ENCODE measurements around the gene NOSTRIN. TPM values are rescaled to one million over a fixed set of nuclear protein-coding genes. Genes with fewer than 3 reads are reported as not detected.

NOSTRIN gene
- total RNA-seq, 1 experiment from 2014 or later: 0.68 TPM

DNA sequence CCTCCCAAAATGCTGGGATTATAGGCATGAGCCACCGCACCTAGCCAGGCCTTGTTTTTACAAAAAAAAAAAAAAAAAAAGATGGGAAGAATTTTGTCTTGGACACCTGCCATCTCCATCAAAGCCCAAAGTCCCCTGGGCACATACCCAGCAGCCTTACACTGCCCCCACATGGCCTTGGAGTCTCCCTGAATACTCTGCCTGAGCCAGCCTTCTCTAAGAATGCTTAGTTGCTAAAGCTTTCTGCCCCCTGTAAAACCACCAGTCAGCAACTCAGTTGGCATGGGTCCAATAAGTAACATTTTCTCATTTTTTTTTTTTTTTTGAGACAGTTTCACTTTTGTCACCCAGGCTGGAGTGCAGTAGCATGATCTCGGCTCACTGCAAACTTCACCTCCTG, 47.2 kb downstream of the NOSTRIN start:
- ChIA-PET POLR2A (ENCODE audit: unreplicated experiment) (no interaction called here), CTCF (no interaction called here)
- H3K79me2 ChIP-seq (ENCODE audit: low read depth): no peaks in the 10 kb centered on the region
- no TSS peak for BruUV-seq (replicated peaks)
- TF ChIP-seq, protein P1, sequence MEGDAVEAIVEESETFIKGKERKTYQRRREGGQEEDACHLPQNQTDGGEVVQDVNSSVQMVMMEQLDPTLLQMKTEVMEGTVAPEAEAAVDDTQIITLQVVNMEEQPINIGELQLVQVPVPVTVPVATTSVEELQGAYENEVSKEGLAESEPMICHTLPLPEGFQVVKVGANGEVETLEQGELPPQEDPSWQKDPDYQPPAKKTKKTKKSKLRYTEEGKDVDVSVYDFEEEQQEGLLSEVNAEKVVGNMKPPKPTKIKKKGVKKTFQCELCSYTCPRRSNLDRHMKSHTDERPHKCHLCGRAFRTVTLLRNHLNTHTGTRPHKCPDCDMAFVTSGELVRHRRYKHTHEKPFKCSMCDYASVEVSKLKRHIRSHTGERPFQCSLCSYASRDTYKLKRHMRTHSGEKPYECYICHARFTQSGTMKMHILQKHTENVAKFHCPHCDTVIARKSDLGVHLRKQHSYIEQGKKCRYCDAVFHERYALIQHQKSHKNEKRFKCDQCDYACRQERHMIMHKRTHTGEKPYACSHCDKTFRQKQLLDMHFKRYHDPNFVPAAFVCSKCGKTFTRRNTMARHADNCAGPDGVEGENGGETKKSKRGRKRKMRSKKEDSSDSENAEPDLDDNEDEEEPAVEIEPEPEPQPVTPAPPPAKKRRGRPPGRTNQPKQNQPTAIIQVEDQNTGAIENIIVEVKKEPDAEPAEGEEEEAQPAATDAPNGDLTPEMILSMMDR (conservative IDR thresholded peaks at IDR 0.05): no peak
- no peak for TF ChIP-seq EZH2 (IDR thresholded peaks at IDR 0.05; ENCODE audit: low read depth)
- H2AFZ ChIP-seq: no peak overlapping the region
- H4K20me1 ChIP-seq (ENCODE audit: insufficient read depth): no peaks in the 10 kb centered on the region
- intact Hi-C loops (cut with micrococcal nuclease; ENCODE audit: unreplicated experiment): no loop called here
- no peak overlapping the region for H3K4me2 ChIP-seq
- DNase-seq: no peak
- H3K9me3 ChIP-seq (ENCODE audit: insufficient read depth, low read depth): no peaks in the 10 kb centered on the region
- H3K36me3 ChIP-seq (ENCODE audit: low read depth): no peaks in the 10 kb centered on the region
- no peaks in the 10 kb centered on the region for H3F3A ChIP-seq (ENCODE audit: insufficient read depth, low read depth)
- H3K27ac ChIP-seq: no peak overlapping the region
- no peaks in the 10 kb centered on the region for H3K4me1 ChIP-seq (replicated peaks; ENCODE audit: insufficient read depth)
- no peak overlapping the region for H3K4me3 ChIP-seq
- no peaks in the 10 kb centered on the region for H3K27me3 ChIP-seq (ENCODE audit: insufficient read depth, low read depth)
- H3K9me2 ChIP-seq (ENCODE audit: insufficient read depth): no peaks in the 10 kb centered on the region

DNA sequence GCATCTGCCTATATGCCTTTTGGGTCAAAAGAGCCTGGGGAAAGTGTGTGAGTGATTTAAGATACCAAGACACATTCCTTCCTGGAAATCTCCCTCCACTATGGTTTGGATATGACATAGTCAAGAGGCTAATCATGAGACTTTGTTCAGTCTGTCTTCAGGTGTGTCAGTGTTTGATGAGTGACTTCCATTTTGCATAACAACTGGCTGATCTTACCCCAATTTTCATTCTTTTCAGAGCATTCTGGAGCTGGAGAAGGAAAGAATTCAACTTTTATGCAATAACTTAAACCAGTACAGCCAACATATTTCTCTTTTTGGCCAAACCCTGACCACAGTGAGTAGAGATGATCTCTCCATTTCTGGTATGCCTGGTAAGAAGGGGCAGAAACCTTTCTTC, 48.4 kb downstream of the NOSTRIN start:
- BruUV-seq (replicated peaks): no TSS peak
- CTCF ChIA-PET: no interaction called here
- Histone ChIP-seq H2AFZ (no peak overlapping the region), H3K4me2 (no peak overlapping the region), H3K9me3 (ENCODE audit: insufficient read depth, low read depth) (no peaks in the 10 kb centered on the region), H3K27me3 (ENCODE audit: insufficient read depth, low read depth) (no peaks in the 10 kb centered on the region), H3K4me3 (no peak overlapping the region), H3K79me2 (ENCODE audit: low read depth) (no peaks in the 10 kb centered on the region), H3K36me3 (ENCODE audit: low read depth) (no peaks in the 10 kb centered on the region), H3F3A (ENCODE audit: insufficient read depth, low read depth) (no peaks in the 10 kb centered on the region), H3K27ac (no peak overlapping the region), H4K20me1 (ENCODE audit: insufficient read depth) (no peaks in the 10 kb centered on the region), H3K4me1 (replicated peaks; ENCODE audit: insufficient read depth) (no peaks in the 10 kb centered on the region), H3K9me2 (ENCODE audit: insufficient read depth) (no peaks in the 10 kb centered on the region)
- intact Hi-C loops (cut with micrococcal nuclease; ENCODE audit: unreplicated experiment): no loop called here
- TF ChIP-seq, protein P1 (conservative IDR thresholded peaks at IDR 0.05): no peak
- TF ChIP-seq EZH2 (IDR thresholded peaks at IDR 0.05; ENCODE audit: low read depth): no peak
- POLR2A ChIA-PET (ENCODE audit: unreplicated experiment): no interaction called here
- DNase-seq: no peak

GRCh38 chr2:168851674-168852320, 49.4 kb downstream of the NOSTRIN start:
- Histone ChIP-seq H3K27ac (no peak overlapping the region), H3K9me2 (ENCODE audit: insufficient read depth) (no peaks in the 10 kb centered on the region), H3K9me3 (ENCODE audit: insufficient read depth, low read depth) (no peaks in the 10 kb centered on the region), H3K4me3 (no peak overlapping the region), H3K79me2 (ENCODE audit: low read depth) (no peaks in the 10 kb centered on the region), H3K4me2 (no peak overlapping the region), H2AFZ (no peak overlapping the region), H3F3A (ENCODE audit: insufficient read depth, low read depth) (no peaks in the 10 kb centered on the region), H3K36me3 (ENCODE audit: low read depth) (no peaks in the 10 kb centered on the region), H3K4me1 (replicated peaks; ENCODE audit: insufficient read depth) (no peaks in the 10 kb centered on the region), H3K27me3 (ENCODE audit: insufficient read depth, low read depth) (no peaks in the 10 kb centered on the region), H4K20me1 (ENCODE audit: insufficient read depth) (no peaks in the 10 kb centered on the region)
- DNase-seq: peak in 1 of 2 experiments; percentile 50
- ChIA-PET POLR2A (ENCODE audit: unreplicated experiment) (no interaction called here), CTCF (no interaction called here)
- TF ChIP-seq, protein P1 (conservative IDR thresholded peaks at IDR 0.05): no peak
- no peak for TF ChIP-seq EZH2 (IDR thresholded peaks at IDR 0.05; ENCODE audit: low read depth)
- BruUV-seq (replicated peaks): no TSS peak
- intact Hi-C loops (cut with micrococcal nuclease; ENCODE audit: unreplicated experiment): no loop called here
